HEK293 (cell line): Measurements from ENCODE around the gene SNX10.

Experiments
- KLF7 ChIP-seq: fragments of 450-650 bp; formaldehyde crosslinking; IDR thresholded peaks from 2 replicates; pipeline ENCODE4 v1.5.1; 2016; ENCODE audit warnings: missing biosample characterization, missing genetic modification characterization, borderline replicate concordance
- ZBTB20 ChIP-seq: fragments of 450-650 bp; formaldehyde crosslinking; IDR thresholded peaks from 2 replicates; pipeline ENCODE4 v1.5.1; 2016; ENCODE audit warnings: missing biosample characterization, missing genetic modification characterization
- ZBTB21 ChIP-seq: fragments of 450-650 bp; formaldehyde crosslinking; IDR thresholded peaks from 2 replicates; pipeline ENCODE4 v1.5.1; 2017; ENCODE audit warnings: missing biosample characterization, missing genetic modification characterization
- ZNF221 ChIP-seq: fragments of 450-650 bp; formaldehyde crosslinking; IDR thresholded peaks from 2 replicates; pipeline ENCODE4 v1.5.1; 2017; ENCODE audit warnings: missing biosample characterization, missing genetic modification characterization, borderline replicate concordance
- TF ChIP-seq, protein P1 (sequence below): fragments of 450-650 bp; formaldehyde crosslinking; IDR thresholded peaks from 2 replicates; pipeline ENCODE4 v1.5.1; 2016; ENCODE audit warnings: missing biosample characterization, missing genetic modification characterization

Gene SNX10

GRCh38 chr7:26423436-26423835 lies 131.8 kb downstream of the SNX10 start (continued):
- TF ChIP-seq ZBTB20 (tag by site-specific recombination) (no peak), ZBTB21 (tag by site-specific recombination) (no peak), ZNF221 (tag by site-specific recombination) (no peak), KLF7 (tag by site-specific recombination) (no peak)
- TF ChIP-seq, protein P1, sequence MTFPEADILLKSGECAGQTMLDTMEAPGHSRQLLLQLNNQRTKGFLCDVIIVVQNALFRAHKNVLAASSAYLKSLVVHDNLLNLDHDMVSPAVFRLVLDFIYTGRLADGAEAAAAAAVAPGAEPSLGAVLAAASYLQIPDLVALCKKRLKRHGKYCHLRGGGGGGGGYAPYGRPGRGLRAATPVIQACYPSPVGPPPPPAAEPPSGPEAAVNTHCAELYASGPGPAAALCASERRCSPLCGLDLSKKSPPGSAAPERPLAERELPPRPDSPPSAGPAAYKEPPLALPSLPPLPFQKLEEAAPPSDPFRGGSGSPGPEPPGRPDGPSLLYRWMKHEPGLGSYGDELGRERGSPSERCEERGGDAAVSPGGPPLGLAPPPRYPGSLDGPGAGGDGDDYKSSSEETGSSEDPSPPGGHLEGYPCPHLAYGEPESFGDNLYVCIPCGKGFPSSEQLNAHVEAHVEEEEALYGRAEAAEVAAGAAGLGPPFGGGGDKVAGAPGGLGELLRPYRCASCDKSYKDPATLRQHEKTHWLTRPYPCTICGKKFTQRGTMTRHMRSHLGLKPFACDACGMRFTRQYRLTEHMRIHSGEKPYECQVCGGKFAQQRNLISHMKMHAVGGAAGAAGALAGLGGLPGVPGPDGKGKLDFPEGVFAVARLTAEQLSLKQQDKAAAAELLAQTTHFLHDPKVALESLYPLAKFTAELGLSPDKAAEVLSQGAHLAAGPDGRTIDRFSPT (tag by site-specific recombination): no peak
